ENCODE results near the gene NEU1.

Gene NEU1

GRCh38 chr6:31892821-31893220 lies 30.2 kb upstream of the NEU1 start:
- DNase-seq: no peak

- no peak for DNase-seq
Observed at GRCh38 chr6:31889331-31889972, 26.8 kb upstream of the NEU1 start.

- DNase-seq: peak; percentile 56 to 64
Observed at GRCh38 chr6:31888276-31889258, 25.9 kb upstream of the NEU1 start.

GRCh38 chr6:31887173-31888007 lies 24.8 kb upstream of the NEU1 start:
- DNase-seq: no peak

GRCh38 chr6:31886541-31886991 lies 23.9 kb upstream of the NEU1 start:
- no peak for DNase-seq

GRCh38 chr6:31884528-31885035 lies 22.0 kb upstream of the NEU1 start:
- DNase-seq: no peak

GRCh38 chr6:31883676-31884075 lies 21.1 kb upstream of the NEU1 start:
- no peak for DNase-seq

- DNase-seq: no peak
Observed at GRCh38 chr6:31882344-31882743, 19.7 kb upstream of the NEU1 start.

- no peak for DNase-seq
Observed at GRCh38 chr6:31881136-31881859, 18.7 kb upstream of the NEU1 start.

GRCh38 chr6:31880616-31881015 lies 18.0 kb upstream of the NEU1 start:
- DNase-seq: no peak

- no peak for DNase-seq
Observed at GRCh38 chr6:31879901-31880300, 17.3 kb upstream of the NEU1 start.

GRCh38 chr6:31879143-31879542 lies 16.5 kb upstream of the NEU1 start:
- no peak for DNase-seq

- DNase-seq: no peak
Observed at GRCh38 chr6:31878726-31879125, 16.1 kb upstream of the NEU1 start, which contains the start of gene SLC44A4. SLC44A4 (minus strand) TSS chr6:31878997; CDS start chr6:31878980, 17 bp downstream.

- DNase-seq: no peak
Observed at GRCh38 chr6:31878222-31878621, 15.6 kb upstream of the NEU1 start.

- DNase-seq: no peak
Observed at GRCh38 chr6:31877651-31878161, 15.1 kb upstream of the NEU1 start.

- DNase-seq: no peak
Observed at GRCh38 chr6:31877125-31877650, 14.6 kb upstream of the NEU1 start.

- DNase-seq: no peak
Observed at GRCh38 chr6:31876357-31876756, 13.7 kb upstream of the NEU1 start.

- no peak for DNase-seq
Observed at GRCh38 chr6:31875877-31876276, 13.3 kb upstream of the NEU1 start.

GRCh38 chr6:31874836-31875572 lies 12.4 kb upstream of the NEU1 start:
- no peak for DNase-seq

GRCh38 chr6:31874084-31874670 lies 11.6 kb upstream of the NEU1 start:
- DNase-seq: no peak
